GM13976 (cell line): ENCODE measurements around the gene ARMC12.

Source experiments
- DNase-seq: peaks from one replicate; pipeline ENCODE4 v3.0.0; 2012; ENCODE audit warnings: low spot score
- CTCF ChIP-seq: IDR thresholded peaks from 2 replicates; pipeline ENCODE4 v1.5.1; 2012; ENCODE audit warnings: borderline replicate concordance, mild to moderate bottlenecking; ENCODE audit not compliant: insufficient read depth; ENCODE audit errors: extremely low read depth, missing control alignments, control extremely low read depth
- in situ Hi-C: fragments of 300-500 bp; cut with MboI; formaldehyde crosslinking; loops from one replicate; pipeline ENCODE4 v1.12.0; 2022; ENCODE audit warnings: low sequenced_read_pairs, mixed read lengths, inconsistent platforms; ENCODE audit not compliant: unreplicated experiment

ARMC12 gene

GRCh38 chr6:35724471-35724870 lies 12.4 kb upstream of the ARMC12 start:
- TF ChIP-seq CTCF: no peak
- in situ Hi-C loops: no loop called here

GRCh38 chr6:35725081-35725708 lies 11.6 kb upstream of the ARMC12 start:
- in situ Hi-C loops: no loop called here
- no peak for TF ChIP-seq CTCF

More at GRCh38 chr6:35724471-35724870, 12.4 kb upstream of the ARMC12 start:
- no peak for DNase-seq

GRCh38 chr6:35725721-35726438 lies 11.0 kb upstream of the ARMC12 start:
- no peak for TF ChIP-seq CTCF
- in situ Hi-C loops: no loop called here
- no peak for DNase-seq

More at GRCh38 chr6:35725081-35725708, 11.6 kb upstream of the ARMC12 start:
- no peak for DNase-seq

- peak; percentile 65 for DNase-seq
- in situ Hi-C loops: no loop called here
Observed at GRCh38 chr6:35727231-35727934, 9.4 kb upstream of the ARMC12 start.

GRCh38 chr6:35727935-35728682 lies 8.7 kb upstream of the ARMC12 start:
- DNase-seq: peak; percentile 90
- in situ Hi-C loops: no loop called here
- no peak for TF ChIP-seq CTCF

More at GRCh38 chr6:35727231-35727934, 9.4 kb upstream of the ARMC12 start:
- no peak for TF ChIP-seq CTCF
